GM21526 (cell line): ENCODE results near the gene ACKR3.

Experiments used
- ATAC-seq: cut with Tn5 transposase; IDR thresholded peaks from one replicate; pipeline ENCODE4 v1.9.1; 2021; ENCODE audit warnings: moderate library complexity; ENCODE audit not compliant: unreplicated experiment, low FRiP score

The ACKR3 gene

DNA sequence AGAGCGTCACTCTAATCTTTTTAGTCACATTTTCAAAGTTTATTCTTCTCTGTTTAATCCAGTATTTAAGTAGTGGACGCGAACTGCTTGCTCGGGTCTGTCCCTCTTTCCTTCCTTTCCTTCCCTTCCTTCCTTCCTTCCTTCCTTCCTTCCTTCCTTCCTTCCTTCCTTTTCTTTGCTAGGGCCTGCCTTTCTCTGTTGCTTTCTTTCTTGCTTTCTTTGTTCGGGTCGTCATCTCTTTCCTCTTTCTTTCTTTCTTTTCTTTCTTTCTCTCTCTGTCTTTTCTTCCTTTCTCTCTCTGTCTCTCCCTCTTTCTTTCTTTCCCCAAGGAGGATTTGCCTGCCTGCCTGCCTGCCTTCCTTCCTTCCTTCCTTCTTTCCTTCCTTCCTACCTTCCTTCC is 3.0 kb upstream of the ACKR3 start:
- ATAC-seq: no peak

DNA sequence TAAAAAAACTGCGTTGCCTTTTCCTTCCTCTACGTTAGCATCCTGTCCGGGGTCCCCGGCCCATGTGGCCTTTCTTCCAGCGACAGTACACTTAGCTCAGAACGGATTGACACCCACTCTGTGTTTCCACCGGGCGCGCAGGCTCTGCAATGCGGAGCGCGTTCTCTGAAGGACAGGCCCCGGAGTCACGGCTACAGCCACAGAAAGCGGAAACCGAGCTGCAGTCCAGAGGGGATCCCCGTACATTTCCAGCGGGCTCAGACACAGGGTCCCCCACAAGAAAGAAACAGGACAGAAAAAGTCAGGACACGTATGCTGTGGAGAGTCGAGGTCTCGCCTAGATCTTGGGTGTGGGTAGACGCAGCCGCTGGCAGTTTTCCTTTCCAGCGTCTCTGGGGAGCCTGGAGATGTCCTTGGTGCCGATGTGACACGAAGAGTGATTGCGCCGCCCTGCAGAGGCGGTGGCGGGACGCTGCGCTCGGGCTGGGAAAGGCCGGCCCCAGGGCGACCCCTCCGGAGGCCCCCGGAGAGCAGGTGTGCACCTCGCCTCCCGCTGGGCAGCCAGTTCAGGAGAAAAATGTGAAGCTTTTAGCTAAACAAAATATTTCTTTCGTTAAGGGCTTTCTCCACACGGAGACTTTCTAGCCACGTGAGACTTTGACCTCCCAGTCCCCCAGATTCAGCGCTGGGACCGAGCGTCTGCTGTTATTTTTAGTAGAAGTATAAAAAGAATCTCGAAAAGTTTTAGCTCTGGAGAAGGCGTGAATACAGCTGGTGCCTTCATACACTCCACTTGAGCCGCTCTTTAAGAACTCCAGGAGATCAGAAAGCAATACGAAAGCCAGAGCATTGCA is 1.3 kb upstream of the ACKR3 start:
- ATAC-seq: no peak

DNA sequence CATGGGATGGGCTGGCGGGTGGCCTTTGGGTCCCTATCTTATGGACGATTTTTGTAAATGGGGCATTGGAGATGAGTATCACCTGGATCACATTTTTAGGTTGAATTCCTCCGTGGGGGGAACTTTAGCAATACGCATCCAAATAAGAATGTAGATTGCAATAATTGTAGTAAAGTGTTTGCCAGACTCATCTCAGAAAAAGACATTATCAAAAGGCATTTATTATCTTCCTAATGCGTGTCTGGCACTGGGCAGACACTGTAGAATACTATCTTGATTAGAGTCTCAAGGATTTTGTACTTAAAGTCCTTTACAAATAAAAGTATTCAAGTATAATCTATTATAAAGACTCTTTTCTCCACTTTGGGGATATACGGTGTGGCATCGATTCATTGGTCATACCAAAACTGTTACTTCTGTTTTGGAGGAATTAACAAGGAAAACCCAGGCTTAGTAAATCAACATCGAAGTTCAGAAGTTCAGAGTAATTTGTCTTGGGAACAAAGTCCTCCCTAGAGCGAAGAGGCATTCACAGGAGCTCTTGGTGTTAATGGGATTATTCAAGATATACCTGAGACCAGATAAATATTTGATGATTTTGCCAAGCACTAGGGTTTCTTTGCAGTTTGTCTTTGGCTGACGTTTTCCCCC is 578 bp upstream of the ACKR3 start:
- no peak for ATAC-seq

DNA sequence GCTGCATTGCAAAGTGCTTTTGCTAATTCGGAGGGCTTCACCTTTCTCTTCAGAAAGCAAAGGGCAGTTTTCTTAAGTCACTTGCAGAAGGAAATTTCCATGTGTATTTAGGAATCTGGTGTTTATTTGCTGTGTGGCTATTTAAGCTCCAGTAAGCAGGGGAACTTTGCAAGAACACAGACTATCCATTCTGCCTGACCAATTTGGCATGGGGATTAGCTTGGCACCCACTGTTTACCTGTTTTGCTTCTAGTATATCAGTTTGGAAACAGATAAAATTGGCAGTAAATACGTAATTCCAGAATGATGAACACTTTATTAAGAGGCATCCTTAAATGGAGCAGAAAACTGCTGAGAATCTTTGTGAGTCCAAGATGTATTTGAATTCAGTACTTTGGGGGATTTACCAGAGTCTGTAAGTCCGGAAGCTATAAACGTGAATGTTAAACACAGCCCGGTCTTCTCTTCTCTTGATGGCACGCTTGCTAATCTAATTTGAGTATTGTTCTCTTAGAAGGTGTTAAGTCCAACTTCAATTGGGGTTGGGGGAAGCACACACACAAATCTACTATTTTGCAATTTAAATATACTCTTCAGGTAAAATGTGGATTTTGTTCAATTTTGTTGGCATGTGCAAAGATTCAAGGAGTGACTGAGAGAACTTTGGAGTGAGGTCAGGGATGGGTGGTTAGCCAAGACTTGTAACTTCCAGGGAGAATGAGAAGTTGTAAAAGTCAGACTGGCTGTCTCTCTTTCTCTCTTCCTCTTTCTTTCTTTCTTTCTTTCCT is 650 bp downstream of the ACKR3 start:
- no peak for ATAC-seq

DNA sequence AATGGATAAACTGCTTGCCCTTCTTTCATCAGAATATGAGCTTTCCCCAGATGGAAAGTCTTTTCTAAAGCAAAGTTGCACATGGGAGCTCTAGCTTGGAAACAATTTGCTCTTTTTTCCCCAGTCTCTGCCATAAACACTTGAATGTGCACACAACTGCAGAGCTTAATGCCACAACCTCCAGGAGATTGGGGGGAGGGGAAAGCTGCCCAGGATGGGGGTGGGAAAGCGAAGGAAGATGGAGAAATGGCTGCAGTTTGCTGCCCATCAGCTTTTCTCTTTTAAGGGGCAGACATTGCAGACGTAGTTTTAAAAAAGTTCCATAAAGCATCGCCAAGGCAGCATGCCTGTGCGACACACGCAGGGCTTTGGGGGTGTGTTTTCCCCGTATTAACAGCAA is 1.5 kb downstream of the ACKR3 start:
- ATAC-seq: no peak

DNA sequence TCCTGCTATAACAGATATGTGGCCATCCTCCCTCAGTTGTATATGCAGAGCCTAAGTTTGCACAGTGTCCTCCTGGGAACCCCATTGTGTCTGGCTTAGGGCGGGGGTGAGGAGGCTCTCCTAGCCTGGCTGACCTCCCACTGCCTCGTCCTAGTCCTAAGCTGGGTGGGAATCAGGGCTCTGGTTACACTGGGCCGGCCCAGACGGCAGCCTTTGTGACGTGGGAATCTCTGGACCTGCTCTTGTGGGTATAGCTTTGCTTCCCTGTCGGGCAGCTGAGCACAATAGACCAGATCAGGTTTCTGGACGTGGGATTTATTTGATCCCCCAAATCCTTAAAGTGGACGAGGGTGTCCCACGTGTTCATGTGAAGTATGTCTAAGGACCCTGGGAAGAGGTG is 2.9 kb downstream of the ACKR3 start:
- no peak for ATAC-seq

DNA sequence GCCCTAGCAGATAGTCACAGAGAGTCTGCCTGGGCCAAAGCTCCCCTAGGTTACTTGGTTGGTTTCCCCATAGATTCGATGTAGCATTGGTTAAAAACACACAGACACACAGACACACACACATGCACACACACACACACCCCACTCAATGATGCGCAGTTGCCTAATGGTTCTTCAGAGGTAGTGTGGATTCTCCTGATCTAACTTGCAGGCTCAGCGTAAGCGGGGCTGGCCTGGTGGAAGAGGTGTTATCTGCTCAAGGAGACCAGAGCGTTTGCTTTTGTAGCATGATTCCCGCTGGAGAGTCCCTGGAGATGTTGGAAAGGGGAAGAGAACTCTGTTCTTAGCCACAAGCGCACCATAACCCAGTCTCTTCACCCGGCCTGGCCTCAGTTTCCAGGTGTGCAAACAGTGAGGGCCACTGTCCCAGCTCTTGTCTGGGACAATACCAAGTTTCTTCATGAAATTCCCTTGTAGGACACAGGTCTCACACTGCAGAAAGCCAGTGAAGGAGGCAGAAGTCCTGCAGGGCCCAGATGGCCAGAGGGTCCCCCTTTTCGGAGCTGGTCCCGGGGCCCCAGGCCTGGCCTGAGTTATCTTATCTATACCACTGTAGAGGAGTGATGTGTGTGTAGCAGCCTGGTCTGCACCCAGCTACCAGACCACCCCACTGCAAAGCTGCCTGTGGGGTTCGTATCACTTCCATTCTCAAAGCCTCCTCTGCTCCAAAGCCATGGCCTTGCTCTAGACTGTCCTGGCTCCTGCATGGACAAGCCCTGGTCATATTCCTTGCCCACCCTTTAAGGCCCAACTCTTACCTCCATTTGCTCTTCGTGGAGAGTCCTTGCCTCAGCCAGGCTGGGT is 3.7 kb downstream of the ACKR3 start:
- no peak for ATAC-seq

DNA sequence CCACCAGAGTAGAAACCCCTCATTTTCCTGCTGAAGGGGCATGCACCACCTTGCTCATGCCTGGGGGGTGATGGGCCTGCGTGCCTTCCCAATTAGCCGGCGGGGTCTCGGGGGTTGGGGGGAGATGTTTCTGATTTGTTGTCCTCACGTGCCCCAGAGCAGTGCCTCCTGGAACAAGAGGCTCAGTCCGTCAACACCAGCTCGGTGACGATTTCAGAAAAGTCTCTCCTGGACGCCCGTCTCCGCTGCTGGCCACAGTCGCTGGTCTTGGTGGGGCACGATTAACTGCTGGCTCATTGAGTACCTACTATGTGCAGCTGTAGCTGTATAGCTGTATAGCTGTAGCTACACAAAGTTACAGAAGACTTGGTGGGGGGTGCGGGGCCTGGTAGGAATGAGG is 4.4 kb downstream of the ACKR3 start:
- no peak for ATAC-seq

DNA sequence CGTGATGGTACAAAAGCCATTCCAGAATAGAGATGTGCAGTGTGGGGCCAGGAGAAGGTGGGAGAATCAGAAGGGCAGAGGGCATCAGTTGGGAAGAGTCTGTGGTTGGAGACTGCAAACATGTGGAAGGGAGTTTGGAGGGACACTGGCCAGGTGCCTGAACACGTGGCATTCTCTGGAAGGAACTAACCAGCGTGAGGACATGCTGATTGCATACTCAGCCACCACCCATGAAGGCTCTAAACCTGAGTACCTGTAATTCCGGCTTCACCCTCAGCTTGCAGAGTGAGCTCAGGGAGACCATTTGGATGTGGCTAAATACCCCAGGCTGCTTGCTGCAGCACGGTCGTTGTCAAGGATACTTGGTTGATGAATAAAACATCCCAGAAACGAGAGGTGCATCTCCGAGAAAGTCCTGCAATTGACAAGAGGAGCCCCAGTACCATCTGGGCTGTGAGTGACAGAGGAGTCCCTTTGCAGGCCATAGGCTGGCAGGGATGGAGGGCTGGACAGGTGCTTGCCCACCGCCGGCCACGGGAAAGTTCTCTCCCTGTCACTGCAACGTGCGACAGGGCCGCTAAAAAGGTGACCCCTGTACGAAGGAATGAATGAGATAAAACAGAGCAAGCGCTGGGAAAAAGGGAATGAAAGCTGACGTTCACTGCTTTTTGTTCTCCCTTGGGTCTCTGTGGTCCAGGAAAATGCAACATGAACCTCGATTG is 5.0 kb downstream of the ACKR3 start:
- ATAC-seq: no peak

DNA sequence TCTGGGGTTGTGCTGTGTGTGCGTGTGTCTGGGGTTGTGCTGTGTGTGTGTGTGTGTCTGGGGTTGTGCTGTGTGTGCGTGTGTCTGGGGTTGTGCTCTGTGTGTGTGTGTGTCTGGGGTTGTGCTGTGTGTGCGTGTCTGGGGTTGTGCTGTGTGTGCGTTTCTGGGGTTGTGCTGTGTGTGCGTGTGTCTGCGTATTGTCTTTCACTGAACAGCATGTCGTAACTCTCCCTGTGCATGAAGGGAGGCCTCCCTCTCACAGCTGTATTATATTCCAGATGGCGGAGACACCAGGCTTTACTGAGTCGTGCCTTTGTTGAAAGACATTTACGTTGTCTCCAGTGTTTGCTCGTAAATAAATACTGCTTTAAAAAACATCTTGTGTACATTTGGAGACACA is 5.9 kb downstream of the ACKR3 start:
- no peak for ATAC-seq

DNA sequence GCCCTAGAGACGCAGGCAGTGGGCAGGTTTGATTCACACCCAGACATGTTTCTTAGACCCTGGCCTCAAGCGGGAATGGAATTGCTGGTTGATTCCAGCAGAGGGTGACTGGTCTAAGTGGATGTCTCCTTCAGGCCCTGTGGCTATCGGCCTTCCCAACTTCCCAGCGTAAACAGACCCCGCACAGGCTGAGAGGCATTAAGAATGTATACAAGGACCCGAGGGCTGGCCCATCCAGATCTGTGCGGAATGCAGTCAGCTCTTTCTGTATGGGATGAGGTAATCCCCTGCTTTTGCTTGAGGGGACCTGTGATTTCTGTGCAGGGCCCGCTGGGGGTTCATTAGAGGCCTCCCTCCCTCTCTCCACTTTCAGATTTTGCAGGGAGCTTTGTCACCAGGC is 6.5 kb downstream of the ACKR3 start:
- no peak for ATAC-seq

DNA sequence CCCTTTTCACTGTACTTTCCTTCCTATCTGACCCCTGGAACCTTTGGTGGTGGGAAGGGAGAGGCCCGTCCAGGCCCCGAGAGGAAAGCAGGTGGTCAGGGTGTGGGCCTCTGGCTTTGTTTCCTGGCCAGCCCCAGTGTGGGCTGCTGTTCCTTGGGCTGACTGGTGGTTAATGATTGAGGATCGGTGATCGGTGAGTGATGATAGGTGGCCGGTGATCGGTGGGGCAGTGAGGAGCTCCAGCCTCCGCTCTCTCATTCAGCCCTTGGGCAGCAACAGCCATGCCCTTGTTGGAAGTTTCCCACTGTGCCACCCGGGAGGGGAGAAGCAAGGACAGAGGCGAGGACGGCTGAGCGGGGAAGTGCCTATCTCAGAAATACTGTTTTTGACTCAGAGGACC is 7.3 kb downstream of the ACKR3 start:
- ATAC-seq: no peak

DNA sequence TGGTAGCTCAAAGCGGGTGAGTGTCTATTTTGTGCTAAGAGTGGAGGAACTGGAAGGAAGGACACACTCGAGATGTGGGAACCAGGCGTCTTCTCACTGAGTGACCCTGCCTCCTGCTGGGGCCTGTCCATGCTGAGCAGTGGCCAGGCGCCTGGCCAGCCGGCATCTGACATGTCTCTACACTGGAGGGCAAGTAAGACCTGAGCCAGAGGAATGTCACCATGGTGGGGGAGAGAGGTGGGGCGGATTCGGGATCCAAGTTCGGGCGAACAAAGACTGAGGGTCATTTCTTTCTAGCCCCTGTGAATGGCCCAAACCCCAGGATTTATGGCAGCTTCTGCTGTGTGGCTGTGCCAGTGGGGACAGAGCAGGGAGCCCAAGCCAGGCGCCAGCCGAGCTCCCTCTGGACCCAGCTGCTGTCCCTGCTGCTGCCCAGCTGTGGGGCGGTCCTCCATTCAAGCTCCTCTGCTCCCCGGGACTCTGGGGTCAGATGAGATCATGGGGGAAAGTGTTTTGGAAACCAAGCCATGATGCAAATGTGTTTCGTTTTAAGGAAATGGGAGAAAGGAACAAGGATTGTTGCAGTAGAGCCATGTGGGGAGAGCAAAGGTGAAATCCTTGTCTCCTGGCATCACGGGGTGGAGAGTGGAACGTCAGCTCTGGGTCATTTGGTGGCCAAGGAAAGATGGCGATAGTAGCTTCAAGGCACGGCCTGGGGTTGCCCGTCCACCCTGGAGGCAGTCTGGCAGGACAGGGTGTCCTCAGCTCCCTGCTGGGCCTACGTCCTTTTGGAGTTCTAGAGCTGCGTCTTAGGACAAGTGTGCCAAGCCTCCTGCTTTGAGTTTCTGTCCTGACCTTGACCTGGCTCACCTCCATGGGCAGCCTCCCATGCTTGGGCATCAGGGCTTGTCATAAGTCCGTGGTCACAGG is 8.1 kb downstream of the ACKR3 start:
- no peak for ATAC-seq

DNA sequence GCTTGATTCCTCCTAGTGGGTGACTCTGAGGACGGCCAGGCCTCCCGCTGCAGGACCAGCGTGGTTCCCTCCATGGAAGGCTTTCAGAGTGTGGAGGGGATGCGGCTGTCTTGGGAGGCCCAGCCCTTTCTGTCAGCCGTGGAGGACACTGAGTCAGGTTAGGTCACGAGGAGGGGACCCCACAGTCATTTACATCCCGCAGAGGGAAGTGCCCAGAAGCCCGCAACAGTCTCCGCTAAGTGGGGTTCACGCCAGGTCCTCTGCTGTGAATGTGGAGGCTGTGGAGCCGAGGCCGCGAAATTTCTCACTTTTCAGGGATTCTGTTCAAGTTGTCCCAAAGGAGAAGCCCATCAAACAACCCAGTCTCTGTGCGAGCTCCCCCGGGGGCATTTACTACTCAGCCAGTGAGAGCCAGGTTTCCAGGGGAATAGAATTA is 8.8 kb downstream of the ACKR3 start:
- no peak for ATAC-seq

DNA sequence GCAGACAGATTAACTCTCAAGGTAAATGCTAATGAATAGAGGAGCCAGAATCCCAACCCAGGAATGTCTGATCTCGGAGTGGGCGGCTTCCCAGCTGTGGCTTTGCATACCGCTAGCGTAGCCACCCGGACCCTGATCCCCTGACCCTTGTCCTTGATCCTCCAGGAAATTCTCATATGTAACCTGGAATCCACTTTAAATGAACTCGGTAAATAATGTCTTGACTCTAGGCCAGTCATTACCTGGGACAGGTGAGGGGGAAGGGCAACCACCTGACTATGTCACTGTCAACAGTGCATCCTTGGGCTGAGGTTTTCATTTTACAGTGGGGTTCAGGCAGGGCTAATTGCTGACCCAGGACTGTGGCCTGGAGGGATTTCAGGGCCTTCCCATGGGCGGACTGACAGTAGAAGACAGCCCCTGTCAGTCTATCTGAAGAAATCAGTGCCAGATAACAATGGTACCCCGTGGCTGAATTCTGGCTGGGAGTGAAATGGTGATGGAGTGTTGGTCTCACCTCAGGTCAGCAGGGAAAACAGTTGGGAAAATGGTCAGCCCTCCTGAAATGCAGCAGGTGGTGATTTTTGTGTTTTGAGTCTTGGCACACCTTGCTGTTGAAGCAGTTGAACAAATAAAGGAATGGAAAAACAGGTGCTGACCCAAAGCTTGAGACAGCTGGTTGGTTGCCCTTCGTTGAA is 9.6 kb downstream of the ACKR3 start:
- no peak for ATAC-seq

DNA sequence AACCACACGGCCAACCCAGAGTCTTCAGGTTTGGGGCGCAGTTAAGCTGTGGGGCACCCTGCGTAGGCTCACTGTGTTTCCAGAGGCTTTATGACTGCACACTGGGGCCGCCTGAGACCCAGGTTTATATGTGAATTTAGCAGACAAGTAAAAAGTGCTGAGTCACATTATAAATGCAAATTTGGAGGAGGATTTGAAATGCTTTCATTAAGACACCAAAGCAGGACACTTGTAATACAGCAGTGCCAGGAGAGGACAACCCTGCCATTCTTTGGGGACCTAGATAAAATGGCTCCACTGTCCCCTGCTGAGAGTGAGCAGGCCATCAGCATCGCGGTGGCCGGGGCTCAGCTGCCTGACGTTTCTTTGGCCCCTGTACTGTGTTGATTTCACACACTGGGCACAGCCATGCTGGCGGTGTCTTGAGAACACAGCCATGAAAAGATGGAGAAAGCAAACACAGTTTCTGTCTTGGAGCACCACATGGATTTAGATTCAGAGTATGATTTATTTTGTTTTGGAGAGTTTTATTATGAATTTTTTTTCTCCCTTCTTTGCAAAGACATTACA is 10.2 kb downstream of the ACKR3 start:
- no peak for ATAC-seq

DNA sequence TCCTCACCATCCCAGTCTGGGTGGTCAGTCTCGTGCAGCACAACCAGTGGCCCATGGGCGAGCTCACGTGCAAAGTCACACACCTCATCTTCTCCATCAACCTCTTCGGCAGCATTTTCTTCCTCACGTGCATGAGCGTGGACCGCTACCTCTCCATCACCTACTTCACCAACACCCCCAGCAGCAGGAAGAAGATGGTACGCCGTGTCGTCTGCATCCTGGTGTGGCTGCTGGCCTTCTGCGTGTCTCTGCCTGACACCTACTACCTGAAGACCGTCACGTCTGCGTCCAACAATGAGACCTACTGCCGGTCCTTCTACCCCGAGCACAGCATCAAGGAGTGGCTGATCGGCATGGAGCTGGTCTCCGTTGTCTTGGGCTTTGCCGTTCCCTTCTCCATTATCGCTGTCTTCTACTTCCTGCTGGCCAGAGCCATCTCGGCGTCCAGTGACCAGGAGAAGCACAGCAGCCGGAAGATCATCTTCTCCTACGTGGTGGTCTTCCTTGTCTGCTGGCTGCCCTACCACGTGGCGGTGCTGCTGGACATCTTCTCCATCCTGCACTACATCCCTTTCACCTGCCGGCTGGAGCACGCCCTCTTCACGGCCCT is 11.2 kb downstream of the ACKR3 start:
- ATAC-seq: no peak
